A549 (cell line): Measurements from ENCODE around the gene GSE1. TPM values are rescaled to one million over a fixed set of nuclear protein-coding genes. Genes with fewer than 3 reads are reported as not detected.

Experiments used
- ATAC-seq, 2 experiments: fragments of 200-7000 bp in 1 of 2; fragments of >200 bp in 1 of 2; cut with Nextera tagmentation in 1 of 2; cut with Tn5 transposase in 1 of 2; 3 replicates each; pipeline versions ENCODE4 v1.8.0 to v1.9.1; 2018 to 2020; ENCODE audit warnings: mild to moderate bottlenecking in 1 of 2, moderate library complexity in 1 of 2
- CTCF ChIA-PET: fragments of 300-600 bp; sonication (Branson Sonifier 250); formaldehyde crosslinking; extraction: SDS; loops from one replicate; lab custom pipeline; 2021; ENCODE audit warnings: antibody characterized with exemption, inconsistent platforms; lab: Yijun Ruan, JAX
- POLR2A ChIA-PET: fragments of 350-600 bp; formaldehyde crosslinking; extraction: SDS; loops from one replicate; lab custom pipeline; 2021; ENCODE audit warnings: antibody characterized with exemption, inconsistent platforms; lab: Yijun Ruan, JAX
- DNase-seq, 2 experiments: peaks; one replicate each; pipeline versions ENCODE4 v3.0.0 to v3.0.0-alpha.2; 2011 to 2016; ENCODE audit warnings: low read depth in 1 of 2, low spot score in 1 of 2
- FAIRE-seq: peaks from 2 replicates; lab custom pipeline; 2011; peaks lifted over from hg19 to GRCh38; lab: Jason Lieb, UNC
- H3K27ac ChIP-seq, 2 experiments: fragments of >200 bp; sonication (Bioruptor Twin); formaldehyde crosslinking; 3 replicates each; pipeline ENCODE4 v1.5.1; 2016 to 2017
- H3K4me1 ChIP-seq: fragments of >200 bp; sonication (Bioruptor Twin); formaldehyde crosslinking; 3 replicates; pipeline ENCODE4 v1.6.1; 2016
- H3K4me2 ChIP-seq: fragments of >200 bp; sonication (Bioruptor Twin); formaldehyde crosslinking; 3 replicates; pipeline ENCODE4 v1.6.1; 2016
- H3K4me3 ChIP-seq: fragments of >200 bp; sonication (Bioruptor Twin); formaldehyde crosslinking; 3 replicates; pipeline ENCODE4 v1.5.1; 2016
- H3K9me3 ChIP-seq: fragments of >200 bp; sonication (Bioruptor Twin); formaldehyde crosslinking; 3 replicates; pipeline ENCODE4 v1.6.1; 2016
- BHLHE40 ChIP-seq: IDR thresholded peaks from 2 replicates; pipeline ENCODE4 v1.6.1; 2012; ENCODE audit warnings: low read depth, low read length, inconsistent platforms
- CBX2 ChIP-seq: fragments of 200-600 bp; sonication (generic); IDR thresholded peaks from 2 replicates; pipeline ENCODE4 v1.6.1; 2016; ENCODE audit warnings: low read depth, mild to moderate bottlenecking, borderline replicate concordance
- CHD4 ChIP-seq: fragments of 200-600 bp; sonication (generic); IDR thresholded peaks from 2 replicates; pipeline ENCODE4 v1.6.1; 2016; ENCODE audit warnings: antibody characterized with exemption, mild to moderate bottlenecking, borderline replicate concordance
- FOSL2 ChIP-seq, 2 experiments: fragments of 450-650 bp in 1 of 2; fragments of >200 bp in 1 of 2; sonication (Bioruptor Twin) in 1 of 2; formaldehyde crosslinking; IDR thresholded peaks; 2 replicates each; pipeline versions ENCODE4 v1.5.0 to v1.6.1; 2016 to 2020; ENCODE audit warnings: mild to moderate bottlenecking in 1 of 2, moderate library complexity in 1 of 2
- HDAC2 ChIP-seq: fragments of 200-600 bp; sonication (generic); IDR thresholded peaks from 2 replicates; pipeline ENCODE4 v1.6.1; 2016
- HMGXB4 ChIP-seq: fragments of 250-450 bp; sonication (Bioruptor Pico); IDR thresholded peaks from 2 replicates; pipeline ENCODE4 v1.5.0; 2021; ENCODE audit warnings: mild to moderate bottlenecking, moderate library complexity, borderline replicate concordance
- HOXB5 ChIP-seq: fragments of 250-450 bp; sonication (Bioruptor Pico); IDR thresholded peaks from 2 replicates; pipeline ENCODE4 v1.5.0; 2020; ENCODE audit warnings: mild to moderate bottlenecking, moderate library complexity
- JUN ChIP-seq, 2 experiments: fragments of >200 bp; sonication (Bioruptor Twin); formaldehyde crosslinking; IDR thresholded peaks; 2 replicates in 1 of 2; 3 replicates in 1 of 2; pipeline ENCODE4 v1.6.1; 2016 to 2017
- JUNB ChIP-seq: fragments of >200 bp; sonication (Bioruptor Twin); formaldehyde crosslinking; IDR thresholded peaks from 2 replicates; pipeline ENCODE4 v1.6.1; 2016
- MAFK ChIP-seq: fragments of 450-650 bp; IDR thresholded peaks from 2 replicates; pipeline ENCODE4 v1.6.1; 2014; ENCODE audit not compliant: partially characterized antibody
- NFE2L2 ChIP-seq: fragments of 150-350 bp; conservative IDR thresholded peaks from 2 replicates; pipeline ENCODE4 v1.6.1; 2014; ENCODE audit warnings: low read length
- POLR2A ChIP-seq: IDR thresholded peaks from 2 replicates; pipeline ENCODE4 v1.6.1; 2012; ENCODE audit warnings: mild to moderate bottlenecking, low read length
- RAD21 ChIP-seq, 2 experiments: fragments of >200 bp in 1 of 2; sonication (Bioruptor Twin) in 1 of 2; formaldehyde crosslinking in 1 of 2; IDR thresholded peaks in 1 of 2; conservative IDR thresholded peaks in 1 of 2; 2 replicates in 1 of 2; 3 replicates in 1 of 2; pipeline ENCODE4 v1.6.1; 2012 to 2018; ENCODE audit warnings: inconsistent platforms in 1 of 2
- SMC3 ChIP-seq: fragments of >200 bp; sonication (Bioruptor Twin); formaldehyde crosslinking; IDR thresholded peaks from 3 replicates; pipeline ENCODE4 v1.6.1; 2018; ENCODE audit warnings: inconsistent platforms
- USF2 ChIP-seq: fragments of 450-650 bp; IDR thresholded peaks from 2 replicates; pipeline ENCODE4 v1.6.1; 2014; ENCODE audit warnings: antibody characterized with exemption
- ZC3H11A ChIP-seq: fragments of 450-650 bp; IDR thresholded peaks from 2 replicates; pipeline ENCODE4 v1.6.1; 2014; ENCODE audit warnings: antibody characterized with exemption, mild to moderate bottlenecking
- ZFP36 ChIP-seq: fragments of 450-650 bp; IDR thresholded peaks from 2 replicates; pipeline ENCODE4 v1.6.1; 2014; ENCODE audit warnings: borderline replicate concordance; ENCODE audit not compliant: partially characterized antibody
- WGBS: methylation state at CpG from one replicate; pipeline ENCODE4 v1.1.6; 2017; ENCODE audit errors: missing lambda C conversion rate; 5-methylcytosine and 5-hydroxymethylcytosine counted together
- polyA plus RNA-seq, 4 experiments: library from polyadenylated mRNA; depleted of rRNA in 3 of 4; stranded (reverse); fragments of >200 nt; fragmentation: RNase III in 1 of 4; extraction: RNeasy Plus Mini Kit Qiagen cat#74134 plus additional on column Dnase treatment in 1 of 4; gene quantifications; 2 replicates in 3 of 4; 3 replicates in 1 of 4; pipeline ENCODE4 v1.2.3, GENCODE V29; 2011 to 2017
- TF ChIP-seq, protein P1 (sequence below): fragments of 150-350 bp; IDR thresholded peaks from 2 replicates; pipeline ENCODE4 v1.6.1; 2014; ENCODE audit warnings: low read depth, mild to moderate bottlenecking, low read length
- TF ChIP-seq, protein P2 (sequence below): IDR thresholded peaks from 2 replicates; pipeline ENCODE4 v1.6.1; 2012; ENCODE audit warnings: low read depth, borderline replicate concordance
- TF ChIP-seq, protein P3 (sequence below): fragments of >200 bp; sonication (Bioruptor Twin); formaldehyde crosslinking; IDR thresholded peaks from 2 replicates; pipeline ENCODE4 v1.6.1; 2016
- TF ChIP-seq, protein P4 (sequence below): fragments of >200 bp; sonication (Bioruptor Twin); formaldehyde crosslinking; IDR thresholded peaks from 3 replicates; pipeline ENCODE4 v1.5.1; 2016
- TF ChIP-seq, protein P5 (sequence below): fragments of >200 bp; sonication (Bioruptor Twin); formaldehyde crosslinking; IDR thresholded peaks from 3 replicates; pipeline ENCODE4 v1.6.1; 2016

GSE1 gene
- polyA plus RNA-seq, 2 of the 4 experiments (the other 2 are of a cell fraction), result 20.7 to 24.3 TPM

DNA sequence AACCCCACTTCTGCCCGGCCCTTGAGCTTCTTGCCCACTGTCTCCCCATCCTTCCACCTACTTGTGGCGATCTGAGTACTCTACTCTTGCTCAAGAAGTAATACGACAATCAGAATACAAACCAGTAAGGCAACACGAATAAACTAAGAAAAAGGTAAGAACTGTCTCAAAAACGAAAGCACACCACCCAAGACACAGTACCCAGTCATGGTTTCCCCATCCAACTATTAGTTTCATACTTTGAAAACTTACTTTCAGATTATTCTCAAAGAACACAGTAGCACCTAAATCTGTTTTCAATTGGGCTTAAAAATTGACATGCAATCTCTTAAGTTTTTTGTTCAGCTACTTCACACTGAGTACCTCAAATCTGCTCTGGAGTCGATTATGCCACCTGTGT, 61.7 kb downstream of the GSE1 start:
- Histone ChIP-seq H3K27ac (no peak overlapping the region), H3K4me1 (no peaks in the 10 kb centered on the region), H3K4me2 (no peak overlapping the region), H3K9me3 (no peaks in the 10 kb centered on the region), H3K4me3 (no peak overlapping the region)
- TF ChIP-seq, protein P1, sequence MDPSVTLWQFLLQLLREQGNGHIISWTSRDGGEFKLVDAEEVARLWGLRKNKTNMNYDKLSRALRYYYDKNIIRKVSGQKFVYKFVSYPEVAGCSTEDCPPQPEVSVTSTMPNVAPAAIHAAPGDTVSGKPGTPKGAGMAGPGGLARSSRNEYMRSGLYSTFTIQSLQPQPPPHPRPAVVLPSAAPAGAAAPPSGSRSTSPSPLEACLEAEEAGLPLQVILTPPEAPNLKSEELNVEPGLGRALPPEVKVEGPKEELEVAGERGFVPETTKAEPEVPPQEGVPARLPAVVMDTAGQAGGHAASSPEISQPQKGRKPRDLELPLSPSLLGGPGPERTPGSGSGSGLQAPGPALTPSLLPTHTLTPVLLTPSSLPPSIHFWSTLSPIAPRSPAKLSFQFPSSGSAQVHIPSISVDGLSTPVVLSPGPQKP, result no peak
- TF ChIP-seq NFE2L2 (no peak), ZC3H11A (no peak), JUNB (no peak), ZFP36 (no peak), HDAC2 (no peak), BHLHE40 (no peak), FOSL2 (IDR thresholded peaks at IDR 0.05) (no peak), FOSL2 (CRISPR knock-in tag; IDR thresholded peaks at IDR 0.05) (no peak), HMGXB4 (CRISPR knock-in tag) (no peak), USF2 (no peak)
- TF ChIP-seq, protein P2, sequence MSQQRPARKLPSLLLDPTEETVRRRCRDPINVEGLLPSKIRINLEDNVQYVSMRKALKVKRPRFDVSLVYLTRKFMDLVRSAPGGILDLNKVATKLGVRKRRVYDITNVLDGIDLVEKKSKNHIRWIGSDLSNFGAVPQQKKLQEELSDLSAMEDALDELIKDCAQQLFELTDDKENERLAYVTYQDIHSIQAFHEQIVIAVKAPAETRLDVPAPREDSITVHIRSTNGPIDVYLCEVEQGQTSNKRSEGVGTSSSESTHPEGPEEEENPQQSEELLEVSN, result no peak
- 77% methylated on average over 6 of the region's 6 CpGs for WGBS
- ChIA-PET CTCF (interaction anchor here (0.7 to 12.4 kb wide), 19 partner anchors 8 to 422 kb away, joined by 3 to 128 read pairs (median 5); no protein-coding TSS in a partner anchor), POLR2A (no interaction called here)
- FAIRE-seq, result no peak
- DNase-seq, result no peak
- no peak for ATAC-seq

GRCh38 chr16:85675251-85675874, 62.2 kb downstream of the GSE1 start:
- CTCF ChIA-PET, result interaction anchor here (0.6 to 12.4 kb wide), 17 partner anchors 7 to 422 kb away, joined by 3 to 128 read pairs (median 6); no protein-coding TSS in a partner anchor
- POLR2A ChIA-PET, result no interaction called here
- peak; percentile 36 to 45 for DNase-seq
- peak; percentile 73 to 76; a peak in 4 of 6 replicates for ATAC-seq
- no peak for FAIRE-seq
- TF ChIP-seq HOXB5 (CRISPR knock-in tag) (no peak), JUN (IDR thresholded peaks at IDR 0.05) (0 out of 5 replicates have a peak, but pooled peaks of 1 of the 2 experiments have one; percentile 40), USF2 (no peak), BHLHE40 (no peak), CHD4 (no peak), SMC3 (peak; percentile 53), MAFK (no peak), ZC3H11A (no peak), POLR2A (no peak), CBX2 (no peak), NFE2L2 (no peak), HMGXB4 (CRISPR knock-in tag) (no peak), RAD21 (conservative IDR thresholded peaks at IDR 0.05 in 1 of 2, IDR thresholded peaks at IDR 0.05 in 1 of 2) (peak in 1 of 2 experiments; percentile 29; a peak in 1 of 5 replicates)
- TF ChIP-seq, protein P3, sequence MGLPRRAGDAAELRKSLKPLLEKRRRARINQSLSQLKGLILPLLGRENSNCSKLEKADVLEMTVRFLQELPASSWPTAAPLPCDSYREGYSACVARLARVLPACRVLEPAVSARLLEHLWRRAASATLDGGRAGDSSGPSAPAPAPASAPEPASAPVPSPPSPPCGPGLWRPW, result no peak
- TF ChIP-seq, protein P4, sequence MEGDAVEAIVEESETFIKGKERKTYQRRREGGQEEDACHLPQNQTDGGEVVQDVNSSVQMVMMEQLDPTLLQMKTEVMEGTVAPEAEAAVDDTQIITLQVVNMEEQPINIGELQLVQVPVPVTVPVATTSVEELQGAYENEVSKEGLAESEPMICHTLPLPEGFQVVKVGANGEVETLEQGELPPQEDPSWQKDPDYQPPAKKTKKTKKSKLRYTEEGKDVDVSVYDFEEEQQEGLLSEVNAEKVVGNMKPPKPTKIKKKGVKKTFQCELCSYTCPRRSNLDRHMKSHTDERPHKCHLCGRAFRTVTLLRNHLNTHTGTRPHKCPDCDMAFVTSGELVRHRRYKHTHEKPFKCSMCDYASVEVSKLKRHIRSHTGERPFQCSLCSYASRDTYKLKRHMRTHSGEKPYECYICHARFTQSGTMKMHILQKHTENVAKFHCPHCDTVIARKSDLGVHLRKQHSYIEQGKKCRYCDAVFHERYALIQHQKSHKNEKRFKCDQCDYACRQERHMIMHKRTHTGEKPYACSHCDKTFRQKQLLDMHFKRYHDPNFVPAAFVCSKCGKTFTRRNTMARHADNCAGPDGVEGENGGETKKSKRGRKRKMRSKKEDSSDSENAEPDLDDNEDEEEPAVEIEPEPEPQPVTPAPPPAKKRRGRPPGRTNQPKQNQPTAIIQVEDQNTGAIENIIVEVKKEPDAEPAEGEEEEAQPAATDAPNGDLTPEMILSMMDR, result peak; percentile 53
- TF ChIP-seq, protein P5, sequence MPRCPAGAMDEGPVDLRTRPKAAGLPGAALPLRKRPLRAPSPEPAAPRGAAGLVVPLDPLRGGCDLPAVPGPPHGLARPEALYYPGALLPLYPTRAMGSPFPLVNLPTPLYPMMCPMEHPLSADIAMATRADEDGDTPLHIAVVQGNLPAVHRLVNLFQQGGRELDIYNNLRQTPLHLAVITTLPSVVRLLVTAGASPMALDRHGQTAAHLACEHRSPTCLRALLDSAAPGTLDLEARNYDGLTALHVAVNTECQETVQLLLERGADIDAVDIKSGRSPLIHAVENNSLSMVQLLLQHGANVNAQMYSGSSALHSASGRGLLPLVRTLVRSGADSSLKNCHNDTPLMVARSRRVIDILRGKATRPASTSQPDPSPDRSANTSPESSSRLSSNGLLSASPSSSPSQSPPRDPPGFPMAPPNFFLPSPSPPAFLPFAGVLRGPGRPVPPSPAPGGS, result no peak
- TF ChIP-seq, all 56 proteins: peak for 4
- H3K27ac ChIP-seq, result no peak overlapping the region
- H3K4me2 ChIP-seq, result no peak overlapping the region
- 48% methylated on average over 4 of the region's 4 CpGs for WGBS
- no peak overlapping the region for H3K4me3 ChIP-seq
- no peaks in the 10 kb centered on the region for H3K9me3 ChIP-seq
- no peaks in the 10 kb centered on the region for H3K4me1 ChIP-seq
